Duodenal mucosa (tissue), 2 donors: ENCODE data around the gene METRNL.

Experiments used
- H3K27ac ChIP-seq: one replicate; pipeline ENCODE4 v1.7.0; 2013; ENCODE audit warnings: low read depth, low read length
- H3K27me3 ChIP-seq, 2 donors: one replicate each; pipeline ENCODE4 v1.7.0; 2013; ENCODE audit warnings: low read length in 2 of 2, control low read depth in 1 of 2; ENCODE audit not compliant: insufficient read depth in 2 of 2, control insufficient read depth in 1 of 2
- H3K36me3 ChIP-seq, 2 donors: one replicate each; pipeline ENCODE4 v1.7.0; 2013; ENCODE audit warnings: low read length in 2 of 2, control low read depth in 1 of 2; ENCODE audit not compliant: insufficient read depth in 2 of 2, control insufficient read depth in 1 of 2
- H3K4me1 ChIP-seq, 2 donors: one replicate each; pipeline ENCODE4 v1.7.0; 2013; ENCODE audit warnings: low read length in 2 of 2, control low read depth in 1 of 2; ENCODE audit not compliant: insufficient read depth in 2 of 2, control insufficient read depth in 1 of 2
- H3K4me3 ChIP-seq, 2 donors: one replicate each; pipeline ENCODE4 v1.7.0; 2013; ENCODE audit warnings: low read length in 2 of 2, low read depth in 1 of 2
- H3K9ac ChIP-seq, 2 donors: one replicate each; pipeline ENCODE4 v1.7.0; 2013; ENCODE audit warnings: low read length in 2 of 2, low read depth in 1 of 2
- H3K9me3 ChIP-seq, 2 donors: one replicate each; pipeline ENCODE4 v1.7.0; 2013; ENCODE audit warnings: low read length in 2 of 2, control low read depth in 1 of 2; ENCODE audit not compliant: control insufficient read depth in 1 of 2

The METRNL gene

GRCh38 chr17:83104577-83105505 lies 25.4 kb downstream of the METRNL start:
- Histone ChIP-seq H3K27ac (no peak overlapping the region), H3K36me3 (no peaks in the 10 kb centered on the region), H3K9me3 (no peaks in the 10 kb centered on the region), H3K4me3 (no peak overlapping the region), H3K27me3 (peaks cover 6 to 29% of the 10 kb centered on the region in 2 donors), H3K4me1 (peaks cover 23 to 28% of the 10 kb centered on the region in 2 donors), H3K9ac (no peak overlapping the region)

GRCh38 chr17:83105512-83105911 lies 26.1 kb downstream of the METRNL start:
- H3K4me1 ChIP-seq: peaks cover 25 to 29% of the 10 kb centered on the region in 2 donors
- no peak overlapping the region for H3K4me3 ChIP-seq
- no peak overlapping the region for H3K9ac ChIP-seq
- H3K27me3 ChIP-seq: peaks cover 6 to 35% of the 10 kb centered on the region in 2 donors
- no peak overlapping the region for H3K27ac ChIP-seq
- H3K36me3 ChIP-seq: no peaks in the 10 kb centered on the region
- H3K9me3 ChIP-seq: no peaks in the 10 kb centered on the region

- peaks cover 6 to 41% of the 10 kb centered on the region in 2 donors for H3K27me3 ChIP-seq
- no peak overlapping the region for H3K4me3 ChIP-seq
- no peaks in the 10 kb centered on the region for H3K36me3 ChIP-seq
- H3K27ac ChIP-seq: no peak overlapping the region
- no peak overlapping the region for H3K9ac ChIP-seq
- H3K9me3 ChIP-seq: no peaks in the 10 kb centered on the region
- H3K4me1 ChIP-seq: peaks cover 25 to 29% of the 10 kb centered on the region in 2 donors
These were observed 26.7 kb downstream of the METRNL start for GRCh38 chr17:83106056-83106588.

GRCh38 chr17:83106913-83107655 lies 27.7 kb downstream of the METRNL start:
- no peak overlapping the region for H3K27ac ChIP-seq
- H3K4me1 ChIP-seq: peaks cover 16 to 20% of the 10 kb centered on the region in 2 donors
- no peaks in the 10 kb centered on the region for H3K9me3 ChIP-seq
- no peak overlapping the region for H3K4me3 ChIP-seq
- H3K36me3 ChIP-seq: no peaks in the 10 kb centered on the region
- peaks cover 6 to 41% of the 10 kb centered on the region in 2 donors for H3K27me3 ChIP-seq
- H3K9ac ChIP-seq: no peak overlapping the region

- no peaks in the 10 kb centered on the region for H3K9me3 ChIP-seq
- peaks cover 13 to 16% of the 10 kb centered on the region in 2 donors for H3K4me1 ChIP-seq
- H3K4me3 ChIP-seq: no peak overlapping the region
- H3K27me3 ChIP-seq: peaks cover 6 to 41% of the 10 kb centered on the region in 2 donors
- no peak overlapping the region for H3K27ac ChIP-seq
- no peak overlapping the region for H3K9ac ChIP-seq
- H3K36me3 ChIP-seq: no peaks in the 10 kb centered on the region
These were observed 28.2 kb downstream of the METRNL start for GRCh38 chr17:83107656-83108048.

- H3K4me1 ChIP-seq: peaks cover 13 to 16% of the 10 kb centered on the region in 2 donors
- H3K27ac ChIP-seq: no peak overlapping the region
- H3K9ac ChIP-seq: no peak overlapping the region
- H3K9me3 ChIP-seq: no peaks in the 10 kb centered on the region
- no peak overlapping the region for H3K4me3 ChIP-seq
- peaks cover 6 to 41% of the 10 kb centered on the region in 2 donors for H3K27me3 ChIP-seq
- H3K36me3 ChIP-seq: no peaks in the 10 kb centered on the region
These were observed 29.3 kb downstream of the METRNL start for GRCh38 chr17:83108709-83109108.

GRCh38 chr17:83109386-83109785 lies 30.0 kb downstream of the METRNL start:
- Histone ChIP-seq H3K27ac (no peak overlapping the region), H3K4me3 (no peak overlapping the region), H3K9me3 (no peaks in the 10 kb centered on the region), H3K9ac (no peak overlapping the region), H3K27me3 (peaks cover 6 to 41% of the 10 kb centered on the region in 2 donors), H3K4me1 (peaks cover 13 to 16% of the 10 kb centered on the region in 2 donors), H3K36me3 (no peaks in the 10 kb centered on the region)

- H3K27me3 ChIP-seq: peaks cover 6 to 41% of the 10 kb centered on the region in 2 donors
- no peaks in the 10 kb centered on the region for H3K36me3 ChIP-seq
- H3K9ac ChIP-seq: no peak overlapping the region
These were observed 30.6 kb downstream of the METRNL start for GRCh38 chr17:83109793-83110645.

GRCh38 chr17:83110735-83111134 lies 31.3 kb downstream of the METRNL start:
- H3K9me3 ChIP-seq: no peaks in the 10 kb centered on the region
- H3K36me3 ChIP-seq: no peaks in the 10 kb centered on the region
- H3K4me3 ChIP-seq: no peak overlapping the region
- H3K27me3 ChIP-seq: peaks cover 6 to 41% of the 10 kb centered on the region in 2 donors
- no peak overlapping the region for H3K27ac ChIP-seq
- H3K9ac ChIP-seq: no peak overlapping the region
- H3K4me1 ChIP-seq: peaks cover 13 to 16% of the 10 kb centered on the region in 2 donors

More at GRCh38 chr17:83109793-83110645, 30.6 kb downstream of the METRNL start:
- no peaks in the 10 kb centered on the region for H3K9me3 ChIP-seq
- H3K27ac ChIP-seq: no peak overlapping the region
- peak overlapping the region in 1 of 2 donors; percentile 21 for H3K4me3 ChIP-seq
- H3K4me1 ChIP-seq: peaks cover 13 to 16% of the 10 kb centered on the region in 2 donors
